Measurements from ENCODE around the gene SSBP2.

- no peak for TF ChIP-seq CTCF (IDR thresholded peaks at IDR 0.05; ENCODE audit: insufficient read depth, low read length)
- TF ChIP-seq POLR2AphosphoS5 (IDR thresholded peaks at IDR 0.05; ENCODE audit: low read depth), result no peak
- no peak for TF ChIP-seq REST (IDR thresholded peaks at IDR 0.05; ENCODE audit: insufficient replicate concordance, low read depth)
These were observed 52.1 kb downstream of the SSBP2 start for GRCh38 chr5:81698813-81699212.

Measured in HL-60 (cell line).